OCI-LY1 (cell line): ENCODE results near the gene ANKRD11.

Experiments
- H2AFZ ChIP-seq: fragments of 200-600 bp; sonication (generic), shearing (Covaris generic); 2 replicates; pipeline ENCODE4 v1.6.0; 2014; ENCODE audit warnings: antibody characterized with exemption, mild to moderate bottlenecking, low read length
- H3F3A ChIP-seq: fragments of 200-600 bp; sonication (generic), shearing (Covaris generic); 2 replicates; pipeline ENCODE4 v1.6.0; 2014; ENCODE audit warnings: mild to moderate bottlenecking, antibody characterized with exemption, low read length, moderate library complexity; ENCODE audit not compliant: insufficient read depth
- H3K27ac ChIP-seq: fragments of 200-600 bp; sonication (generic); 2 replicates; pipeline ENCODE4 v1.5.1; 2014; ENCODE audit warnings: low read length, mixed run types, mild to moderate bottlenecking, low read depth; ENCODE audit not compliant: poor library complexity, severe bottlenecking
- H3K27me3 ChIP-seq: fragments of 200-600 bp; sonication (generic); 2 replicates; pipeline ENCODE4 v1.6.0; 2014; ENCODE audit warnings: antibody characterized with exemption, mild to moderate bottlenecking, low read length, moderate library complexity; ENCODE audit not compliant: insufficient read depth
- H3K36me3 ChIP-seq: fragments of 200-600 bp; sonication (generic); 2 replicates; pipeline ENCODE4 v1.6.1; 2014; ENCODE audit warnings: mild to moderate bottlenecking, antibody characterized with exemption, low read length, moderate library complexity, mixed read lengths; ENCODE audit not compliant: insufficient read depth
- H3K4me1 ChIP-seq: fragments of 200-600 bp; sonication (generic); 2 replicates; pipeline ENCODE4 v1.5.1; 2014; ENCODE audit warnings: mild to moderate bottlenecking, low read length, moderate library complexity; ENCODE audit not compliant: insufficient read depth, severe bottlenecking
- H3K4me2 ChIP-seq: fragments of 200-600 bp; sonication (generic), shearing (Covaris generic); 2 replicates; pipeline ENCODE4 v1.6.1; 2014; ENCODE audit warnings: low read length
- H3K4me3 ChIP-seq: fragments of 200-600 bp; sonication (generic); 2 replicates; pipeline ENCODE4 v1.5.1; 2014; ENCODE audit warnings: low read length, low read depth, mild to moderate bottlenecking, mixed read lengths; ENCODE audit not compliant: poor library complexity, severe bottlenecking
- H3K79me2 ChIP-seq: fragments of 200-600 bp; shearing (Covaris generic); 2 replicates; pipeline ENCODE4 v1.6.1; 2016; ENCODE audit warnings: mixed run types, low read length, mixed read lengths; ENCODE audit not compliant: insufficient read depth
- H3K9ac ChIP-seq: fragments of 200-600 bp; sonication (generic), shearing (Covaris generic); 2 replicates; pipeline ENCODE4 v1.6.1; 2014; ENCODE audit warnings: mild to moderate bottlenecking, low read length, mixed read lengths
- H3K9me2 ChIP-seq: fragments of 200-600 bp; sonication (generic), shearing (Covaris generic); 2 replicates; pipeline ENCODE4 v1.6.1; 2014; ENCODE audit warnings: low read depth, mild to moderate bottlenecking, low read length, mixed read lengths
- H3K9me3 ChIP-seq: fragments of 200-600 bp; shearing (Covaris generic); 2 replicates; pipeline ENCODE4 v1.6.1; 2014; ENCODE audit warnings: low read length, mixed read lengths
- H4K20me1 ChIP-seq: fragments of 200-600 bp; sonication (generic), shearing (Covaris generic); 2 replicates; pipeline ENCODE4 v1.6.0; 2016; ENCODE audit warnings: mild to moderate bottlenecking, low read length; ENCODE audit not compliant: insufficient read depth
- EZH2 ChIP-seq: fragments of 200-600 bp; sonication (generic), shearing (Covaris generic); IDR thresholded peaks from 2 replicates; pipeline ENCODE4 v1.8.0; 2017; ENCODE audit warnings: borderline replicate concordance, mixed run types, mild to moderate bottlenecking, antibody characterized with exemption, low read length, moderate library complexity, mixed read lengths
- TF ChIP-seq, protein P1 (sequence below): fragments of 200-600 bp; sonication (generic), shearing (Covaris generic); IDR thresholded peaks from 2 replicates; pipeline ENCODE4 v1.5.1; 2017; ENCODE audit warnings: mild to moderate bottlenecking, antibody characterized with exemption, low read length, moderate library complexity, mixed read lengths

Gene ANKRD11

GRCh38 chr16:89498839-89499238 lies 8.5 kb upstream of the ANKRD11 start:
- H3K4me1 ChIP-seq, result no peaks in the 10 kb centered on the region
- no peak for TF ChIP-seq EZH2
- TF ChIP-seq, protein P1, sequence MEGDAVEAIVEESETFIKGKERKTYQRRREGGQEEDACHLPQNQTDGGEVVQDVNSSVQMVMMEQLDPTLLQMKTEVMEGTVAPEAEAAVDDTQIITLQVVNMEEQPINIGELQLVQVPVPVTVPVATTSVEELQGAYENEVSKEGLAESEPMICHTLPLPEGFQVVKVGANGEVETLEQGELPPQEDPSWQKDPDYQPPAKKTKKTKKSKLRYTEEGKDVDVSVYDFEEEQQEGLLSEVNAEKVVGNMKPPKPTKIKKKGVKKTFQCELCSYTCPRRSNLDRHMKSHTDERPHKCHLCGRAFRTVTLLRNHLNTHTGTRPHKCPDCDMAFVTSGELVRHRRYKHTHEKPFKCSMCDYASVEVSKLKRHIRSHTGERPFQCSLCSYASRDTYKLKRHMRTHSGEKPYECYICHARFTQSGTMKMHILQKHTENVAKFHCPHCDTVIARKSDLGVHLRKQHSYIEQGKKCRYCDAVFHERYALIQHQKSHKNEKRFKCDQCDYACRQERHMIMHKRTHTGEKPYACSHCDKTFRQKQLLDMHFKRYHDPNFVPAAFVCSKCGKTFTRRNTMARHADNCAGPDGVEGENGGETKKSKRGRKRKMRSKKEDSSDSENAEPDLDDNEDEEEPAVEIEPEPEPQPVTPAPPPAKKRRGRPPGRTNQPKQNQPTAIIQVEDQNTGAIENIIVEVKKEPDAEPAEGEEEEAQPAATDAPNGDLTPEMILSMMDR, result no peak
- no peak overlapping the region for H3K27ac ChIP-seq
- no peaks in the 10 kb centered on the region for H3K9me3 ChIP-seq
- H2AFZ ChIP-seq, result no peak overlapping the region
- H3K36me3 ChIP-seq, result 0 out of 2 replicates have a peak, but pooled peaks cover 4% of the 10 kb centered on the region
- no peak overlapping the region for H3K9ac ChIP-seq
- no peaks in the 10 kb centered on the region for H3F3A ChIP-seq
- H3K79me2 ChIP-seq, result no peaks in the 10 kb centered on the region
- H3K4me2 ChIP-seq, result no peak overlapping the region
- H3K27me3 ChIP-seq, result no peaks in the 10 kb centered on the region
- H3K4me3 ChIP-seq, result no peak overlapping the region
- H3K9me2 ChIP-seq, result no peaks in the 10 kb centered on the region
- no peaks in the 10 kb centered on the region for H4K20me1 ChIP-seq

DNA sequence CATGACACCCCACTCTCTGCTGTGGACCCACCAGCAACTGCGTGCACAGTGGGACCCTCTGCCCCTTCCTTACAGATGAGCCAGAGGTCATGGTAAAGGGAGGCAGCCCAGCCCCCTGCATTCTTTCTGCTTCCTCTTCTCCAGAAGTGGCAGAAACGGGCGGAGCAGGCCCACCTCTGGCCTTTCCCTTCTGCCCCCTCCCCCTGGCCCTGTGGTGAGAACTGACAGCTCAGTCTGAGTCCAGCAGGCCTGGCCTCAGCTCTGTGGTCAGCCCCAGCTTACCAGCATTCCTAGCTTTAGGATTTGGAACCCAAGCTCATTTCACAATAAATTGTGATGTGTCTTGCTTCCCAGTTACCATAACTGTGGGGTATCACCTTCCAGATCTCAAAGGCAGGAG lies 4.8 kb upstream of the ANKRD11 start:
- H3F3A ChIP-seq, result no peaks in the 10 kb centered on the region
- H3K4me2 ChIP-seq, result no peak overlapping the region
- no peaks in the 10 kb centered on the region for H3K9me2 ChIP-seq
- H3K9ac ChIP-seq, result no peak overlapping the region
- TF ChIP-seq EZH2, result no peak
- TF ChIP-seq, protein P1, result no peak
- no peak overlapping the region for H2AFZ ChIP-seq
- H3K27ac ChIP-seq, result no peak overlapping the region
- no peak overlapping the region for H3K4me3 ChIP-seq
- H3K36me3 ChIP-seq, result 0 out of 2 replicates have a peak, but pooled peaks cover 4% of the 10 kb centered on the region
- no peaks in the 10 kb centered on the region for H3K79me2 ChIP-seq
- H3K9me3 ChIP-seq, result no peaks in the 10 kb centered on the region
- H3K4me1 ChIP-seq, result peaks cover 14% of the 10 kb centered on the region
- no peaks in the 10 kb centered on the region for H3K27me3 ChIP-seq
- H4K20me1 ChIP-seq, result no peaks in the 10 kb centered on the region

- H3K27ac ChIP-seq, result no peak overlapping the region
- peaks cover 16% of the 10 kb centered on the region for H3K4me1 ChIP-seq
- H3F3A ChIP-seq, result no peaks in the 10 kb centered on the region
- 0 out of 2 replicates have a peak, but pooled peaks cover 2% of the 10 kb centered on the region for H3K36me3 ChIP-seq
- H3K9me3 ChIP-seq, result no peaks in the 10 kb centered on the region
- H3K4me2 ChIP-seq, result no peak overlapping the region
- no peaks in the 10 kb centered on the region for H3K9me2 ChIP-seq
- H3K4me3 ChIP-seq, result no peak overlapping the region
- H3K79me2 ChIP-seq, result peaks cover 2% of the 10 kb centered on the region
- H3K9ac ChIP-seq, result no peak overlapping the region
- TF ChIP-seq, protein P1, result no peak
- TF ChIP-seq EZH2, result no peak
- H3K27me3 ChIP-seq, result no peaks in the 10 kb centered on the region
- no peak overlapping the region for H2AFZ ChIP-seq
- no peaks in the 10 kb centered on the region for H4K20me1 ChIP-seq
Observed at GRCh38 chr16:89493776-89494175, 3.4 kb upstream of the ANKRD11 start.
